ENCODE measurements around the gene C5orf46.

C5orf46 gene

GRCh38 chr5:147930769-147931168 is 24.4 kb upstream of the C5orf46 start:
- no peak overlapping the region for H3K4me3 ChIP-seq (ENCODE audit: low read depth, low read length)
- DNase-seq (ENCODE audit: low read depth), result no peak
- TF ChIP-seq CTCF (IDR thresholded peaks at IDR 0.05; ENCODE audit: low read depth, low read length, missing control alignments), result no peak

- no peak for DNase-seq (ENCODE audit: low read depth)
- no peak overlapping the region for H3K4me3 ChIP-seq (ENCODE audit: low read depth, low read length)
- no peak for TF ChIP-seq CTCF (IDR thresholded peaks at IDR 0.05; ENCODE audit: low read depth, low read length, missing control alignments)
Measured at GRCh38 chr5:147927901-147928300, 21.6 kb upstream of the C5orf46 start.

GRCh38 chr5:147925020-147925419 is 18.7 kb upstream of the C5orf46 start:
- no peak for TF ChIP-seq CTCF (IDR thresholded peaks at IDR 0.05; ENCODE audit: low read depth, low read length, missing control alignments)
- no peak overlapping the region for H3K4me3 ChIP-seq (ENCODE audit: low read depth, low read length)
- no peak for DNase-seq (ENCODE audit: low read depth)

- H3K4me3 ChIP-seq (ENCODE audit: low read depth, low read length), result no peak overlapping the region
Measured at GRCh38 chr5:147921136-147921535, 14.8 kb upstream of the C5orf46 start.

GRCh38 chr5:147920420-147921030 is 14.2 kb upstream of the C5orf46 start:
- H3K4me3 ChIP-seq (ENCODE audit: low read depth, low read length), result no peak overlapping the region
- no peak for DNase-seq (ENCODE audit: low read depth)
- no peak for TF ChIP-seq CTCF (IDR thresholded peaks at IDR 0.05; ENCODE audit: low read depth, low read length, missing control alignments)

More at GRCh38 chr5:147921136-147921535, 14.8 kb upstream of the C5orf46 start:
- no peak for TF ChIP-seq CTCF (IDR thresholded peaks at IDR 0.05; ENCODE audit: low read depth, low read length, missing control alignments)
- DNase-seq (ENCODE audit: low read depth), result no peak

GRCh38 chr5:147918899-147919298 is 12.6 kb upstream of the C5orf46 start:
- TF ChIP-seq CTCF (IDR thresholded peaks at IDR 0.05; ENCODE audit: low read depth, low read length, missing control alignments), result no peak
- no peak overlapping the region for H3K4me3 ChIP-seq (ENCODE audit: low read depth, low read length)
- no peak for DNase-seq (ENCODE audit: low read depth)

GRCh38 chr5:147918101-147918685 is 11.9 kb upstream of the C5orf46 start:
- no peak for TF ChIP-seq CTCF (IDR thresholded peaks at IDR 0.05; ENCODE audit: low read depth, low read length, missing control alignments)
- DNase-seq (ENCODE audit: low read depth), result no peak
- no peak overlapping the region for H3K4me3 ChIP-seq (ENCODE audit: low read depth, low read length)

Data from GM12864 (cell line).